Rectal smooth muscle tissue (tissue), 1 donor: Measurements from ENCODE around the gene SQSTM1.
"Not testable (repeated sequence)": the region's sequence is repeated elsewhere in the genome, so short reads cannot be mapped to it uniquely, and the experiment has no call there.

Source experiments
- H3K27ac ChIP-seq: one replicate; pipeline ENCODE4 v1.7.0; 2013; ENCODE audit warnings: low read depth, low read length, inconsistent platforms
- H3K27me3 ChIP-seq: one replicate; pipeline ENCODE4 v1.7.0; 2013; ENCODE audit warnings: low read length; ENCODE audit not compliant: control insufficient read depth, insufficient read depth
- H3K36me3 ChIP-seq: one replicate; pipeline ENCODE4 v1.7.0; 2013; ENCODE audit warnings: low read length; ENCODE audit not compliant: control insufficient read depth, insufficient read depth
- H3K4me1 ChIP-seq: one replicate; pipeline ENCODE4 v1.7.0; 2013; ENCODE audit warnings: low read length; ENCODE audit not compliant: control insufficient read depth, insufficient read depth
- H3K4me3 ChIP-seq: one replicate; pipeline ENCODE4 v1.7.0; 2013; ENCODE audit warnings: low read length
- H3K9ac ChIP-seq: one replicate; pipeline ENCODE4 v1.7.0; 2013; ENCODE audit warnings: low read length

Gene SQSTM1

GRCh38 chr5:179825655-179826182, 5.0 kb downstream of the SQSTM1 start:
- H3K9ac ChIP-seq: no peak overlapping the region
- H3K4me3 ChIP-seq: no peak overlapping the region
- peaks cover 49% of the 10 kb centered on the region for H3K36me3 ChIP-seq
- no peaks in the 10 kb centered on the region for H3K27me3 ChIP-seq
- no peak overlapping the region for H3K27ac ChIP-seq
- H3K4me1 ChIP-seq: peaks cover 13% of the 10 kb centered on the region

- Histone ChIP-seq H3K27ac (no peak overlapping the region), H3K27me3 (no peaks in the 10 kb centered on the region), H3K4me3 (no peak overlapping the region), H3K9ac (no peak overlapping the region), H3K36me3 (peaks cover 63% of the 10 kb centered on the region), H3K4me1 (peaks cover 5% of the 10 kb centered on the region)
Measured at GRCh38 chr5:179827680-179828079, 7.0 kb downstream of the SQSTM1 start.

GRCh38 chr5:179828756-179829421, 8.2 kb downstream of the SQSTM1 start:
- H3K9ac ChIP-seq: no peak overlapping the region
- peaks cover 63% of the 10 kb centered on the region for H3K36me3 ChIP-seq
- no peak overlapping the region for H3K27ac ChIP-seq
- H3K27me3 ChIP-seq: no peaks in the 10 kb centered on the region
- H3K4me1 ChIP-seq: no peaks in the 10 kb centered on the region
- no peak overlapping the region for H3K4me3 ChIP-seq

- Histone ChIP-seq H3K36me3 (peaks cover 54% of the 10 kb centered on the region), H3K4me1 (no peaks in the 10 kb centered on the region), H3K9ac (no peak overlapping the region), H3K27ac (no peak overlapping the region), H3K4me3 (no peak overlapping the region), H3K27me3 (no peaks in the 10 kb centered on the region)
Measured at GRCh38 chr5:179829732-179830435, 9.2 kb downstream of the SQSTM1 start.

GRCh38 chr5:179830818-179831468, 10.2 kb downstream of the SQSTM1 start:
- peaks cover 44% of the 10 kb centered on the region for H3K36me3 ChIP-seq
- no peak overlapping the region for H3K27ac ChIP-seq

GRCh38 chr5:179832039-179832745, 11.5 kb downstream of the SQSTM1 start:
- Histone ChIP-seq H3K27ac (no peak overlapping the region), H3K27me3 (no peaks in the 10 kb centered on the region), H3K4me3 (no peak overlapping the region), H3K4me1 (no peaks in the 10 kb centered on the region), H3K36me3 (peaks cover 54% of the 10 kb centered on the region), H3K9ac (no peak overlapping the region)

More at GRCh38 chr5:179830818-179831468, 10.2 kb downstream of the SQSTM1 start:
- Histone ChIP-seq H3K9ac (no peak overlapping the region), H3K27me3 (no peaks in the 10 kb centered on the region), H3K4me3 (no peak overlapping the region), H3K4me1 (no peaks in the 10 kb centered on the region)

GRCh38 chr5:179833056-179833708, 12.5 kb downstream of the SQSTM1 start:
- Histone ChIP-seq H3K9ac (no peak overlapping the region), H3K36me3 (peaks cover 58% of the 10 kb centered on the region), H3K4me1 (no peaks in the 10 kb centered on the region), H3K4me3 (no peak overlapping the region), H3K27me3 (no peaks in the 10 kb centered on the region), H3K27ac (no peak overlapping the region)

GRCh38 chr5:179833709-179834070, 13.0 kb downstream of the SQSTM1 start:
- no peak overlapping the region for H3K27ac ChIP-seq
- H3K4me3 ChIP-seq: no peak overlapping the region
- H3K27me3 ChIP-seq: no peaks in the 10 kb centered on the region
- H3K4me1 ChIP-seq: no peaks in the 10 kb centered on the region
- peaks cover 61% of the 10 kb centered on the region for H3K36me3 ChIP-seq
- H3K9ac ChIP-seq: no peak overlapping the region

GRCh38 chr5:179834120-179834519, 13.4 kb downstream of the SQSTM1 start:
- Histone ChIP-seq H3K27ac (no peak overlapping the region), H3K4me1 (no peaks in the 10 kb centered on the region), H3K36me3 (peaks cover 57% of the 10 kb centered on the region), H3K27me3 (no peaks in the 10 kb centered on the region), H3K9ac (no peak overlapping the region), H3K4me3 (no peak overlapping the region)

- H3K27ac ChIP-seq, H3K27me3 ChIP-seq, H3K9ac ChIP-seq, H3K4me3 ChIP-seq, H3K4me1 ChIP-seq: not testable (repeated sequence)
- H3K36me3 ChIP-seq: peaks cover 52% of the 10 kb centered on the region
Measured at GRCh38 chr5:179834871-179835270, 14.2 kb downstream of the SQSTM1 start.

GRCh38 chr5:179836225-179837019, 15.7 kb downstream of the SQSTM1 start:
- H3K9ac ChIP-seq: no peak overlapping the region

More at GRCh38 chr5:179836225-179837019, 15.7 kb downstream of the SQSTM1 start:
- peak overlapping the region; percentile 43 for H3K27ac ChIP-seq
- no peaks in the 10 kb centered on the region for H3K4me1 ChIP-seq
- H3K27me3 ChIP-seq: no peaks in the 10 kb centered on the region
- no peak overlapping the region for H3K4me3 ChIP-seq
- H3K36me3 ChIP-seq: peaks cover 46% of the 10 kb centered on the region
